HUES6 (cell line): ENCODE results near the gene GAB1.

Source experiments
- H3K27ac ChIP-seq: 2 replicates; pipeline ENCODE4 v1.7.0; 2013; ENCODE audit warnings: low read depth, mild to moderate bottlenecking, low read length, inconsistent platforms
- H3K27me3 ChIP-seq: 2 replicates; pipeline ENCODE4 v1.6.1; 2013; ENCODE audit warnings: low read length; ENCODE audit not compliant: control insufficient read depth, insufficient read depth
- H3K36me3 ChIP-seq: 2 replicates; pipeline ENCODE4 v1.6.1; 2013; ENCODE audit warnings: low read length; ENCODE audit not compliant: control insufficient read depth, insufficient read depth
- H3K4me1 ChIP-seq: 2 replicates; pipeline ENCODE4 v1.6.1; 2013; ENCODE audit warnings: low read length; ENCODE audit not compliant: control insufficient read depth, insufficient read depth
- H3K4me3 ChIP-seq: 2 replicates; pipeline ENCODE4 v1.5.1; 2013; ENCODE audit warnings: low read depth, low read length
- H3K9ac ChIP-seq: one replicate; pipeline ENCODE4 v1.6.1; 2013; ENCODE audit warnings: mild to moderate bottlenecking, low read length
- H3K9me3 ChIP-seq: 2 replicates; pipeline ENCODE4 v1.6.1; 2013; ENCODE audit warnings: low read depth, low read length; ENCODE audit not compliant: control insufficient read depth, insufficient read depth

Gene GAB1

GRCh38 chr4:143515905-143516304 is 179.2 kb downstream of the GAB1 start:
- no peaks in the 10 kb centered on the region for H3K27me3 ChIP-seq
- H3K36me3 ChIP-seq = peaks cover 46% of the 10 kb centered on the region
- no peak overlapping the region for H3K9ac ChIP-seq
- H3K9me3 ChIP-seq = no peaks in the 10 kb centered on the region
- peaks cover 14% of the 10 kb centered on the region for H3K4me1 ChIP-seq
- H3K4me3 ChIP-seq = peak overlapping the region; percentile 99
- no peak overlapping the region for H3K27ac ChIP-seq

- Histone ChIP-seq H3K9me3 (no peaks in the 10 kb centered on the region), H3K4me3 (no peak overlapping the region), H3K36me3 (peaks cover 63% of the 10 kb centered on the region), H3K4me1 (peaks cover 11% of the 10 kb centered on the region), H3K27ac (no peak overlapping the region), H3K27me3 (no peaks in the 10 kb centered on the region), H3K9ac (no peak overlapping the region)
These were observed 181.1 kb downstream of the GAB1 start for GRCh38 chr4:143517764-143518163.
